HG03378 (cell line): ENCODE data around the gene PLCG2.
A peak's percentile ranks its signal among the peaks of the same experiment; 100 is the strongest.

Experiments used
- ATAC-seq: cut with Tn5 transposase; IDR thresholded peaks from one replicate; pipeline ENCODE4 v1.9.1; 2021; ENCODE audit warnings: mild to moderate bottlenecking, moderate library complexity; ENCODE audit not compliant: unreplicated experiment

PLCG2 gene

DNA sequence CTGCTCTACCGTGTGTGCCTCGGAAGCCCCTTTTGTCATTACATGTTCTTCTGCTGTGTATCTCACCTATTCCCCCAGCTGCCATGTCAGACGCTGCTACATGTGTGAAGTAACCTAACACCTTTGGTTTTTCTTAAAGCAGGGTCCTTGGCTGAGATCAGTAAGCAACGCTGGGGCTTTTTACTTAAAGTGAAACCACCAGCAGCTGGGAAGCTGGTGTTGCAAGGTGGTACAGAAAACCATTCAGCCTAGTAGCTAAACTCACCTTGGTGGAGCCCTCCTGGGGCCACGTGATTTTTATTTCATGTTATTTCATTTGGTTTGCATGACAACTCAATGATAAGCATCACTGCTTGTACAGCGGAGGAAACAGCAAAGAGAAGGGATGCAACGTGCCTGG is 62.6 kb downstream of the PLCG2 start:
- peak; percentile 43 for ATAC-seq

DNA sequence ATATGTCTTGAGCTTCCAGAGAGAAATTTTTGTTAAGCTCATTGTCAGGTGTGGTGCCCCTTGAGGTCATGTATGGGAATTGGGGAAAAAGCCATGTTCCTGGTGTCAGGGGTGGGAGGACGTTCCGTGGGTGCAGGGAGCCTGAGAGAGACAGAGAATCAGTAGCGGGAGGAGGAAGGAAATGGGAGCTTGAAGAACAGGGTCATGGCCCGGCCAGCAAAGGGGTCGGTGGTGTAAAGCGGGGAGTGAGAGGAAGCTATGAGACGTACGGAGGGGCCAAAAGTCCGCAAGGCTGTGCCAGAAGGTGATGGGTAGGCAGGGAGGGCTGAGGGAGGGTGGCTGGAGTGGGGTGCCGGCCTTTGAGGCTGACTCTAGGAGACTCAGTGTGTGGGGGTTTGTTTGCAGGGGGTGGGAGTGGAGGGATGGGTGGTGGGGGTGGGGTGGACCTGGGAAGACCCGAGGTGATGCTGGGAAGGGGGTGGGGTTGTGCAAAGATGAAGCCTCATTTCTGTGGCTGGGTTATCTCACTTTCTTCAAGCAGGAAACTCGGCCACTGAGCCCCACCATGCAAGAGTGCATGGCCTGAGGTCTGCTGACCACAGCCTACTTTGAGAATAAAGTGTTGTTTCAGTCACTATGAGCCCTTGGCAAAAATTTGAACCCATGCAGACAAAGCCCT is 63.6 kb downstream of the PLCG2 start:
- ATAC-seq = no peak

DNA sequence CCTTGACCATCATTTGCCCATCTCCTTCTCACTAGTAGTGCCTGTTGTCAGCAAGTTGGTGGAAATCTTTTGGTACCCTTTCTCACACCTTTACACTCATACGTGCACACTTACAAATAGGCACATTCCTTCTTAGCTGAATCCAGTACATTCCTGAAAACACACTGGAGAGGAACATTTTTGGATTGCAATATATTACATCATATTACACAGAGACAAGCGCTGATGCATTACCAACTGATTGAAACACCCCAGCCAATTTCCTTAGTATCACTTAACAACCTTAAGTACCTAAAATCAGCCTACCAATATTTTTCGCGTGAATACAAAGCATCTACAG is 64.1 kb downstream of the PLCG2 start:
- no peak for ATAC-seq

DNA sequence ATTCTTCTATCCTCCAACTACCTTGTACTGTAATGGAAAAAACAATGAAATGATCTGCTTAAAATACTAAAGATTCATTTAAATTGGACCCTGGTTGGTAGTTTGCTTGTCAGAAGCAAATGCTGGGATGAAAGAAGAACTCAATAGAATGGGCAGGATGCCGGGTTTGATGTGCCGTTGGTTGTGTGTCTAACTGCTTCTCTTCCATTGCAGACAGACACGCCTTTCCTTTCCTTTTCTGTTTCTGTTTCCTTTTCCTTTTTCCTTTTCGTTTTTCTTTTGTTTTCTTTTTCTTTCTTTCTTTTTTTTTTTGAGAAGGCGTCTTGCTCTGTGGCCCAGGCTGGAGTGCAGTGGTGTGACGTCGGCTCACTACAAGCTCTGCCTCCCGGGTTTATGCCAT is 64.6 kb downstream of the PLCG2 start:
- ATAC-seq = no peak

DNA sequence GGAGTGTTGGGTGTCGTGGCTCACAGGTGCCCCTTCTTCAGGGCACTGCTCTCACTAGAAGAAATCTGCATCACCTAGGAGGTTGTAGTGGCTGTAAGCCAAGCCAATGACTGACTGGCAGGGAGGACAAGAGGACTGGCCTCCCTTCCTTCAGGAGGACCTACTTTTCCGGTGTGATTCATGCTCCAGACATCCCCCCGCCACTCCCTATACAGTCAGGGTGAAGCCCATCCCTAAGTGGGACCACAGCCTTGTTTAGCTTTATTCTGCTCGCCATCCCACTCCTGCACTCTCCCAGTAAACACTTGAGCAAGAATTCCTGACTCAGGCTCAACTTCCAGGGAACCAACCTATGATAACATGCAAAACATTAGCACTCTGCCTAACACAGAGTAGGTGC is 67.0 kb downstream of the PLCG2 start:
- no peak for ATAC-seq

DNA sequence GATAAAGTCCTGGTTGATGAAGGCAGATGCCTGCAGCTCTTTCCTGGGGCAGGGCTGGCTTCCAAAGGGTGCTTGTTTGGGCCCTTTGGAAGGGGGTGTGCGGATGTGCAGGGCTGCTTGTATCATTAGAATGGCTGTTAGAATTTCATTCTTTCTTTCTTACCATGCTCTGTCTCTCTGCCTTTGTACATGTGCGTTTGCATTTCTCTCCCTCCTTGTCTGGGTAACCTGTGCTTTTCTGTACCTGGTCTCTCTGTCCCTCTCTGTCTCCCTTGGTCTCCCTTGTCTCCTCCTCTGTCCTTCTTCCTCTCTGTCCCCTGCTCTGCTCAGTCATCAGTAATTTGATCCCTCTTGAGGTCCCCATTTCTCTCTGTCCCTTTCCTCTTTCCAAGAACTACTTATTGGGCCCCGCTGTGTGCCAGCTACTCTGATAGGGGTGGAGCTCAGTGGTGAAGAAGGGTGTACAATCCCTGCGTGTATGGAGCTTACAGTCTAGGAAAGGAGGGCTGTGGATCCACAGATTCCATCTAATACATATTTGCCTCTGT is 69.3 kb downstream of the PLCG2 start:
- no peak for ATAC-seq

DNA sequence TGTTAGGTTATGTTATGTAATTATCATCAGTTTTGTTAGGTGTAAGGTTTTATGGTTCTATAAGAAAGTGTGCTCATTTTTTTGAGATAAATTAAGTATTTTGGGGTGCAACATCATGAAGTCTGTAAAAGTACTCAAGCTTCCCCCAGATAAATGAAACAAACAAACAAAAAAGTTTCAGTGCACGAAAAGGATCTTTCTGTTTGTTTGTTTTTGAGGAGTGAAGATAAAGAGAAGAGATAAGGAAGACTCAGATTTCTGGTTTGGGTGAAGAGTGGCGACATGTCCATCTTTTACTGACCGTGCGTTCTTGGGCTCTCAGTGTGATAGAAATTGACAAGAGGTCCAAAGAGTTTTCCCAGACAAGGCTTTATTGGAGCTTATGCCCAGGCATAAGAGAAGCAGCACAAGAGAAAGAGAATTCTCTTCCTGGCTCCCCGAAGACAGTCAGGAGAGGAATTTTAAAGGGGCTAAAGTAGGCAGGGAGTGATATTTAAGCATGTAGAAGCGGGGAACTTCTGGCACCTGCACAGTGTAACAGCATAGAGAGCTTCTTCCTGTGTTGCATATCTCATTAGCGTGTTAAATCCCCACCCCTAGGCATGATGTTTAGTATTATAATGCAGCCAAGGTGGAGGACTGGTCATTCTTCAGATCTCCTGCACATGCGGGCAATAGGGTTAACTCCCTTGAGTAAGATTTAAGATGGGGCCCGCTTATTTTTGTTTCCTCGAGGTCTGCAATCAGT is 71.3 kb downstream of the PLCG2 start:
- ATAC-seq = no peak

DNA sequence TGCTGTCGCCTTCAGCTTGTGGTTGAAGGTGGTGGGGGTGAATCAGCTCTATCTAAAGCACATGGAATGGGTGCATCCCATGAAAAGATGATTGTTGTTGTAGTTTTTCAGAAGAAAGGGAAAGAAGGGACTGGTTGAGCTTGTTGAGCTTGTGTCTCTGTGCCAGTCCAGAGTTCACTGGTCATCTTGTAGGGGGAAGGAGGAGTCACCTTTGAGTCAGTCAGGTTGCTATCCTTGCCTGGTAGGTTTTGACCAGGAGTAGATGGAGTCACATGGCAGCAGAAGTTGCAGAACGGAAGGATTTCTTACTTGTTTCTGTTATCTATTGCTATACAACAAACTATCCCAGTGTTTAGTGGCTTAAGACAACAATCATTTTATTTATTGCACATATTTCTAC is 73.3 kb downstream of the PLCG2 start:
- no peak for ATAC-seq

DNA sequence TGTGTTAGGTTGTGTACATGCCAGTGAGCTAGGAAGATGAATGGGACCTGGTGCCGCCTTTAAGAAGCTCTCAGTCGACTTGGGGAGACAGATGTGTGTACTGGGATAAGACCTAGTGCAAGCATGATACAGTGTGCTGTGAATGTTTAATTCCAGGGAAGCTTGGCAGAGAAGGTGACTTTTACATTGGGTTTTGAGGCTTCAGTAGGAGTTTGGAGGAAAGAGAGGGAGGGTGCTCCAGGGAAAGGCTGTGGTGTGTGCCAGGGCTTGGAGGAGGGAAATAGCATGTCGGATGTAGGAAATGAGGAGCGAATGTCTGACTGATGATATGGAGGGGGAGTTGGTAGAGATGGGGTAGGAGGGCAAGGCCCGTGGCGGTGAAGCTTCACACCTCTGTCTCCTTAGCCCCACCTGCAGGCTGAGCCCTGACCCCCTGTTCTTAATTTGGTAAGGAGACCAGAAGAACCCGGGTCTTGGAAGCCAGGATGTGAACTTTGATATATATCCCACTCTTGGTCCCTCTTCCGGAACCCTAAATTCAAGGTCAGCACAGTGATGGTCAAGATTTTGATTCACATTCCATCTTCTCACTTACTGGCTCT is 76.6 kb downstream of the PLCG2 start:
- ATAC-seq = no peak

DNA sequence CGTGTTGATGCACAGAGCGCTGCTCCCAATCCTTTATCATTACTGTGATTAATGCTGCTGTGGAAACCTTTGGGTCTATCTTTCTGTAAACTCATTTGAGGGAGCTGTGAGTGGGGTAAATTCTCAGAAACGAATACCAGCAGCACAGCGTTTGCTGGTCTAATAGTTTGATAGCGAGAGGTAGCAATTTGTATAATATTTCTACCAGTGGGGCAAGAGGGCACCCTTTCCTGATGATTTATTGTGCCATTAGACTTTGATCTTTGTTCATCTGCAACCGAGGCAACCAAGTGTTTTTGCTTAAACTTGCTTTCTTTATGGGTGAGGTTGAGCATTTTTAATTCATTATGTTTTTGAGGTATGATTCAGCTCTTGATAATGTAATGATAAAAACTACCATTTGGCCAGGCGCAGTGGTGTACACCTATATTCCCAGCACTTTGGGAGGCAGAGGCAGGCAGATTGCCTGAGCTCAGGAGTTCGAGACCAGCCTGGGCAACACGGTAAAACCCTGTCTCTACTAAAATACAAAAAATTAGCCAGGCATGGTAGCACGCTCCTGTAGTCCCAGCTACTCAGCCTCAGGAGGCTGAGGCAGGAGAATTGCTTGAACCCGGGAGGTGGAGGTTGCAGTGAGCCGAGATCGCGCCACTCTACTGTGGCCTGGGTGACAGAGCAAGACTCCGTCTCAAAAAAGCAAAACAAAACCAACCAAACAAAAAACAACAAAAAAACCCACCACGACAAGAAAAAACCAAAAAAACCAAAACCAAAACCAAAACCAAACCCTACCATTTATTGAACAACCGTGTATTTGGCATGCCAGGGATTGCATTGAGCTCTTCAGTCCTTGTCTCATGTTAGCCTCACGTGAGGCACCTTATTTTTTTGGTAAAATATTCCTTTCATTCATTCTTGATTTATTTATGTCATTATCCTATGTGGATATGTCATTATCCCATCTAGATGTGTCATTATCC is 81.5 kb downstream of the PLCG2 start:
- no peak for ATAC-seq

DNA sequence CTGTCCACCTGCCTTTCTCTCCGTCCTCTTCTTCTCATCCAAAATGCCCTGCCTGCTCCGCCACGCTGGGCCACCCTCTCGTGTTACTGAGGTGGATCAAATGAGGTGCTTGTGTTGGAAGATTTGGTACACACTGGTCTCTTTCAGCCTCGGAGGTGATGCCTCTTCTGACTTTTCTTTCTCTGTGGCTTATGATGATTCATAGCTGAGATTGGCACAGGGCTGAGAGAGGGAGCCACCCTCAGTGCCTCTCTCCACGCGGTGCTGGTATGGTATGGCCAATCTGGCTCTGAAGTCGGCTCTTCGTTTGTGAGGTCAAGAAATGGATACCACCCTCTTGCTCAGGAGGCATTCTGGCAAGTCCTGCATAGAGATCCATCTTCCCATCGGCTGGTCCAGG is 82.4 kb downstream of the PLCG2 start:
- ATAC-seq = no peak

DNA sequence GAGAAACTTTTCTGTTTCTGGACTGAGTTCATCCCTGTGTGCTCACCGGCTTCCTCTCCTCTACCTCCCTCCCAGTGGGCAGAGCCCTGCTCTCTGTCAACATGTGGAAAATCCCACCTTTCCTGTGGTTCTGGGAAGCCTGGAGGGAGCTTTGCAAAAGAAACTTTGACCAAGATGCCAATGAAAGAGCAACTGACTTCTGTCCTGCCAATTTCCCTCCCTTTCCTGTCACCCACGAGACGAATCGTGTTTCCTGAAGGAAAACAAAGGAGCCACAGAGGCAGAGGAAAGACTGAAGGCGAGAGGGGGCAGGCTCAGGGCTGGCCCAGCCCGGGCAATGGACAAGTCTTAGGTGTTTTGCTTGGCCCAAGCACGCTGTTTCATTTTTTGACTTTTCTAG is 82.8 kb downstream of the PLCG2 start:
- ATAC-seq = no peak

DNA sequence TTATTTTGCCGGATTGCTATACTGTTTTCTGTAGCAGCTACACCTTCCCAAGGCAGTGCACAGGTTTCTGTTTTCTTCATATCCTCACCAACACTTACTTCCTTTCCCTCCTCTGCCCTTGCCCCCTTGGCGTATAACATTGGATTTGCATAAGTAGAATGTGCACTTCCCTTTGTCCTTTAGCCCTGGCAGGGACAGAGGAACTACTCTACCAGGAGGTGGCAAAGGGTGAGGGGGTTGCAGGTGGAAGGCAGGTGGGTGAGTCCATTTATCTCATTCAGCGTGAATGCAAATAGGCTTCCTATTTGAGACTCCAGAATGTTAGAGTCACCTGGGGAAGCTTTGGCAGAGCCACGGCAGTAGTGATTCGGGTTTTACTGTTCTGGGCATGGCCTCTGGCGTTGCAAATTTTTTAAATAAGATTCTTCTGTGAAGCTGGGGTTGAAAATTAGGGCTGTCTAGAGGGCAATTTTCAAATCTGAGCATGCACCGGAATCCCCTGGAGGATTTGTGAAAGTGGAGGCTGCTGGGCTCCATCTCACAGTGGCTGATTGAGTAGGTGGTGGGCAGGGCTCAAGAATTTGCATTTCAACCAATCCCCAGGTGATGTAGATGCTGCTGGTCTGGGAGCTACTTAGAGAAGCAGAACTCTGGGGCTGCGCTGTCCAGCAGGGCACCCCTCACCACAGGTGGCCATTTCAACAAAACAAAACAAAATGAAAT is 84.7 kb downstream of the PLCG2 start:
- ATAC-seq = peak; percentile 66

DNA sequence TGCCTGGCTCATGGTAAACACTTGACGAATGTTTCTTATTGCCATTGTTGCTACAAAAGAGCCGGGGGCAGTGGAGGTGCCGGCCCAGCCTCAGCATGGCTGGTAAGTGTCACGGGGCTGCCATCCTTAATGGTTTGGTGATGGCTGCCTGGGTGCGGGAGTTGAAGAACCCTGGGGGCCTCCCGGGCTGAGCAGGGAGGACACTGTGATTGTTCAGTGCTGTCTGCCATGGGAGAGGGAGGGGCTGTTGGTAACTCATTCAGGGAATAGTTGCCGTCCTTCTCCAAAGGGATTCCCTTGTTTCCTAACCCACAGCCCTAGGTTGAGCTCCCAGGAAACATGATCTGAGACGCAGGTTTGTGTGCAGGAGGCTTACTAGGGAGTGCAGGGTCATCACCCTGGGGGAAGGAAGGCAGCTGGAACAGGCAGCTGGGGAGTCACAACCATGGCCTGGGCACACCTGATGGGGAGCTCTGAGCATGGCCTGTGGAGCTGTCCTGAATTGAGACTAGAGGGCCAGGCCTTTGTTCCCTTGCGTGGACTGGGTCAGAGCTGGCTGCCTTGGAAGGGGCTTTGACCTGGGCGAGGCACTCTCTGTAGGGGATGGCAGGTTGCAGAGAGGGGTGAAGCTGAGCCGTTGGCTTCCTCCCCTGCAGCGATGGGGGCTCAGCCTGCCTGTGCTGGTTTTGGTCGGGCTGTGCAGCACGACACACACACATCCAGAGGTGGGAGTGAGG is 85.7 kb downstream of the PLCG2 start:
- no peak for ATAC-seq

DNA sequence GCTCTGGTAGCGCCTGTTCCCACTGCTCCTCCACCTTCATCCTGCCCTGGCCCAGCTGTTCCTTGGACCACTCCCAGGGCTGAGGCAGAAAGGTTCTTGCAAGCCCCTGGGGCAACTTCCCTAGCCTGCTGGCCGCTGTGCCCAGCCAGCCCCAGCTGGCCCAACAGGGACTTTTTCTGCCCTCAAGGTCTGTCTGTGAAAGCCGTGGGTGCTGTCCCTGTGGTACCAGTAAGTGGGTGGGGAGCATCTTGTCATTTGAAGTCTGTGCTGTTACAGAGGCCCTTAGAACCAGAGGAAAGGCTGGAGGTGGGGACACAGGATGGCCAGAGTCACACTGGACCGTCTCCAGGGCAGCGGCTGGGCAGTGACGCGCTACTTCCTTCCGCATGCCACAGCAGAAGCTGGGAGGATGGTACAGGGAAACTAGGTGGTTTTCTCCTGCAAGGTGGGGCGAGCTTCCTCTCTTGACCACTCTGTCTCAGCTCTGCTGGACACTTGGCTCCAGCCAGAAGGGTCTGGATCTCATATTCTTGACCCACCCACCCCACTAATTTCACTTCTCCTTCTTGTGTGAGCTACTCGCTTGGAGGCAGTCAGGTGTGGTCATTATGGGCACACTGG is 87.8 kb downstream of the PLCG2 start:
- no peak for ATAC-seq

DNA sequence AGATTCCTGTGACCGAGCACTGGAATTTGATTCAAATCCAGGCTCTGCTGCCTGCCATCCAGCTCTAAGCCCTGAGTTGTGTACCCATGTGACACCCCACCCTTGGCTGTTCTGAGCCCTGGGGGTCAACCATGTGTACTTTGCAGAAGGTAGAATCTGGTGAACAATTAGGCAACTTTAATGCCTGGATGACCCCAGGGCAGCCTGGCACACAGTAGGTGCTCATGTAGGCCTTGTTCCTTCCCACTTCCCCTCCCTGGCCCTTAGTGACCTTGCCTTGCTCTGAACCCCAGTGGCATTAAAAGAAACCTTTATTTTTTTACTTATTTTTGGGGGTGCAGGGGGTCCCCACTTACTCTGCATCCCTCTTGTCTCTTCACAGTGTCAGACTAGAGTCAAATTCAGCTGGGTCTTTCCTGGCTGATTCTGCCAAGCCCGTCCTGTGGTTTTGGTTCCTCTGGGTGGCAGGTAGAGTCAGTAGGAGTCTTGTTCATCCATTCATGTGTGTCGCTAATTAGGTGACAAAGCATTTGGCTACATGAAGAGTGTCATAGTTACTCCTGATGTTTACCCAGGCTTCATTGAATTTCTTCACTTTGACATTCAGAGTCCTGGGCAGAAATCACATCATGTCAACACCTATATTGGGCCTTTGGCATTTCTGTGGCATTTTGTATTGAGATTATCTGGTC is 89.1 kb downstream of the PLCG2 start:
- no peak for ATAC-seq

DNA sequence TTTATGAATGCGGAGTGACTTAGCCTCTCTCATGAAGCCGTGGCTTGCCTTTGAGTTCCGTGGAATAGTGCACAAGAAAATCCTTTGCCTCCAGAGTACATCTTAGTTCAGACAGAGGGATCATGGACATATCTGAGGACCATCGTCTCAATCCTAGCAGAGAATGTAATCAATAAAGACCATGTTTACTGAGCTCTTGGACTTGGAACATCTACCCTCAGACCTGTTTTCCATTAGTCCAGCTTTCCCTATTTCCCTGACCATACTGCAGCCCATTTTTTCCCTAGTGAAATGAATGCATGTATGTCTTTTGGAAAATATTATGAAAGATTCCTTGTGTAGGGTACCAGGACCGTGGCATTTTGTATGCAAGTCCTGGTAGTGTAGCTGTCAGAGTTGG is 90.2 kb downstream of the PLCG2 start:
- no peak for ATAC-seq

DNA sequence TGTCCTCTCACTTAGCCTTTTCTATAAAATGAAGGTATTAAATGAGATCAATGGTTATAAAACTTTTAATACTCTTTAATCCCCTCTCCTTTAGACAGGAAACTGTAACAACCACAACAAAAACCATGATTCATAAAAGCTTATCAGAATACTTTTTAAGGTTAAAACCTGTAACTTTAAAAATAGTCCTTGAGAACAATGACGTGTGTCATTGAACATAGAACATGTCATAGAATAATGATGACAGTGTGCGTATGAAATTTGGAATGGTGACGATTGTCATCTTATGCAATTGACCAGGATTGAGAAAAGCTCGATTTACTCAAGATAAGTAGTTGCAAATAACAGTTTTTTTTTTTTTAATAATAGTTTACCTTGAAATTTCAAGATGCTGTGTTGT is 94.1 kb downstream of the PLCG2 start:
- ATAC-seq = no peak
